AG09309 (cell line): ENCODE measurements around the gene ITSN1.
"Not testable (repeated sequence)": the region's sequence is repeated elsewhere in the genome, so short reads cannot be mapped to it uniquely, and the experiment has no call there.

ENCODE experiments used
- DNase-seq: peaks from one replicate; pipeline ENCODE4 v3.0.0-alpha.2; 2010; ENCODE audit warnings: low read depth
- H3K4me3 ChIP-seq: 2 replicates; pipeline ENCODE4 v1.5.1; 2011; ENCODE audit warnings: mild to moderate bottlenecking, low read depth, low read length, moderate library complexity; ENCODE audit not compliant: control insufficient read depth
- TF ChIP-seq, protein P1 (sequence below): IDR thresholded peaks from 2 replicates; pipeline ENCODE4 v1.5.1; 2011; ENCODE audit warnings: mild to moderate bottlenecking, low read depth, low read length, inconsistent platforms; ENCODE audit not compliant: insufficient read depth, control insufficient read depth; ENCODE audit errors: missing control alignments

The ITSN1 gene

DNA sequence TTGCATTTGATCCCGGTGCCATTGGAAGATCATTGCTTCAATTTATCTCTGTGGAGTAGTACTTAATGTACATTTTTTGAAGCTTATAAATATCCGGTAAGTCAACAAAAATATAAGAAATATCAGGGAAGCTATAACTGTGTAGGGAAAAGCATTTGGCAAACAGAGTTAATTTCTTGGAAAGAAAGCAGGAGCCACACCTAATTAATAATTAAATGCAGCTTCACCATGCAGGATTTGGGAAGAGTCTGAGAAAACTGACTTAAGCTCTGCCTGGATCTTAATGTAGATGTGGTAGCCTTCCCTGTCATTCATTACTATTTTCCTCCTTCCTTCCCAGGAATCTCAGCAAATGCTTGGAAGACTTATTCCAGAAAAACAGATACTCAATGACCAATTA is 138.8 kb downstream of the ITSN1 start:
- no peak overlapping the region for H3K4me3 ChIP-seq
- no peak for DNase-seq
- TF ChIP-seq, protein P1, sequence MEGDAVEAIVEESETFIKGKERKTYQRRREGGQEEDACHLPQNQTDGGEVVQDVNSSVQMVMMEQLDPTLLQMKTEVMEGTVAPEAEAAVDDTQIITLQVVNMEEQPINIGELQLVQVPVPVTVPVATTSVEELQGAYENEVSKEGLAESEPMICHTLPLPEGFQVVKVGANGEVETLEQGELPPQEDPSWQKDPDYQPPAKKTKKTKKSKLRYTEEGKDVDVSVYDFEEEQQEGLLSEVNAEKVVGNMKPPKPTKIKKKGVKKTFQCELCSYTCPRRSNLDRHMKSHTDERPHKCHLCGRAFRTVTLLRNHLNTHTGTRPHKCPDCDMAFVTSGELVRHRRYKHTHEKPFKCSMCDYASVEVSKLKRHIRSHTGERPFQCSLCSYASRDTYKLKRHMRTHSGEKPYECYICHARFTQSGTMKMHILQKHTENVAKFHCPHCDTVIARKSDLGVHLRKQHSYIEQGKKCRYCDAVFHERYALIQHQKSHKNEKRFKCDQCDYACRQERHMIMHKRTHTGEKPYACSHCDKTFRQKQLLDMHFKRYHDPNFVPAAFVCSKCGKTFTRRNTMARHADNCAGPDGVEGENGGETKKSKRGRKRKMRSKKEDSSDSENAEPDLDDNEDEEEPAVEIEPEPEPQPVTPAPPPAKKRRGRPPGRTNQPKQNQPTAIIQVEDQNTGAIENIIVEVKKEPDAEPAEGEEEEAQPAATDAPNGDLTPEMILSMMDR, result no peak

DNA sequence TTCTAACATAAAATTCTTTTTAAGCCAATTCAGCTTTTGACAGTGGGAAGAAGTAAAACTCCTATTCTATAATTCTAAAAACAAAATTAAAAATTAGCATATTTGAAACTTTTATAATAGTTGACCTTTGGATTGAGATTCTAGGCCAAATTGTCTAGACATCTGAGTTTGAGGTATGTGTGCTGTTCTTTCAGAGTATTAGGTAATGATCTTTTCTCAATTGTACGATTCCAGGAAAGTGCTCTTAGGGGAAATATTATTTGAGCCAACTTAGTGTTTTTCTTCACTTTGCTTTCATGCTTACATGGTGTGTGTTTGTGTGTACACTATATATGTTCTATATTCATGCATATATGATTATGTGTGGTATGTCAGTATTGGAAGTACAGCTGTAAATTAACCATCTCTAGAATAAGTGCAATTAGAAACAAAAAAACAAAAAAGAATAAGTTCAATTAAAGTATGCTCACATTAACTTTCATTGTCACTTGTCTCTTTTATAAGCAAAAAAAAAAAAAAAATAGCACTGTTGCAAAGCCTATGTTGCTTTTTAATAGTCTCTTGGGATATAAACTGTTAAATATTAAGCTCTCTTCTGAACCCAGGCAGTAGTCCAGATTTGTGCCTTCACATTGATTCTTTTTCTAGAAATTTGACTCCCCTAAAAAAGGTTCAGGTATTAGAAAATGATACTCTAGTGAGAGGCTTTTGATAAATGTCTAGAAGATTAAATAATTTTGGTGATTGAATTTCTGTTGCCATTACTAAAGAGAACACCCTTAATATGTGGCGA is 141.1 kb downstream of the ITSN1 start:
- TF ChIP-seq, protein P1, result no peak
- no peak for DNase-seq
- H3K4me3 ChIP-seq, result no peak overlapping the region

DNA sequence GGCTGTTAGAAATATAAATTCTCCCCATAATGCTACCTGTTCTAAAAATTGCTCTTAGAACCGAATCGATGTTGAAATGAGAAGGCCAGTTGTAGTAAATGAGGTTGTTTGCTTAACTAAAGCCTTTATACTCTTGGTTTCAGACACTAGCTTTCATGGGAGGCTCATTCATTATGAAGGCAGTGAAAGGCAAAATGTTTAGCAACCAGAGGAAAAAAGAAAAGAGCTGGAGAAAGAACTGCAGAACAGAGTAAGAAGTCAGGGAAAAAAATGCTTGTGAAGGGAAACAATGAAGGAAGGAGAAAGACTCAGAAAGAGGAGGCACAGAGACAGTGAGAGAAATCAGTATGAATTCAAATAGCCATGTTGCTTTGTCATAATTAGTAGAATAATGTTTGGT is 145.1 kb downstream of the ITSN1 start:
- DNase-seq, result no peak
- TF ChIP-seq, protein P1, result no peak

DNA sequence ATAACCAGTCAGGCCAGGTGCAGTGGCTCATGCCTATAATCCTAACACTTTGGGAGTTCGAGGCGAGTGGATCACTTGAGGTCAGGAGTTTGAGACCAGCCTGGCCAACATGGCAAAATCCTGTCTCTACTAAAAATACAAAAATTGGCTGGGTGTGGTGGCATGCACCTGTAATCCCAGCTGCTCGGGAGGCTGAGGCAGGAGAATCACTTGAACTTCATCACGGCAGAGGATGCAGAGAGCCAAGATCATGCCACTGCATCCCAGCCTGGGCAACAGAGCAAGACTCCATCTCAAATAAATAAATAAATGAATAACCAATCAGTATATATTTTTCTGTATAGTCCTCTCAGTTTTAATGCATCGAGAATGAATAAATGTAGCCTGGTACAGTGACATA is 146.1 kb downstream of the ITSN1 start:
- H3K4me3 ChIP-seq, DNase-seq: not testable (repeated sequence)

More for the DNA sequence above, 145.1 kb downstream of the ITSN1 start:
- H3K4me3 ChIP-seq, result no peak overlapping the region

DNA sequence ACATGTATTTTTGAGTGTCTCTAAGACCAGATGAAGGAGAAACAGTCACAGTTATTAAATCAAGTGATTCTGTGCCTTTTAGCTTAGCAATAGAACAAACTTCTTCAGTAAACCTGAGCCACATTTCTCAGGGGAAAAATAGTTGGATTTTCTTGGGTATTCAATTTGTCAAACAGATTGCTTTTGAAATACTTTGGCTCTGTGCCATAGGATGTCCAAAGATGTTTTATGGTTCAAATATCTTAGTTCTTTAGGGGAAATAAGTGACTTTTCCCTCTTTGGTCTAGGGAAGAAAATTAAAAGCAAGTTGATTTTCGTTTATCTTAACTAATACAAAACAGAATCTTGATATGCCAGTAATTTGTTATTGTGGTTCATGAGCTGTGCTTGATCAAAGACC is 147.4 kb downstream of the ITSN1 start:
- H3K4me3 ChIP-seq, result no peak overlapping the region
- TF ChIP-seq, protein P1, result no peak
- no peak for DNase-seq

DNA sequence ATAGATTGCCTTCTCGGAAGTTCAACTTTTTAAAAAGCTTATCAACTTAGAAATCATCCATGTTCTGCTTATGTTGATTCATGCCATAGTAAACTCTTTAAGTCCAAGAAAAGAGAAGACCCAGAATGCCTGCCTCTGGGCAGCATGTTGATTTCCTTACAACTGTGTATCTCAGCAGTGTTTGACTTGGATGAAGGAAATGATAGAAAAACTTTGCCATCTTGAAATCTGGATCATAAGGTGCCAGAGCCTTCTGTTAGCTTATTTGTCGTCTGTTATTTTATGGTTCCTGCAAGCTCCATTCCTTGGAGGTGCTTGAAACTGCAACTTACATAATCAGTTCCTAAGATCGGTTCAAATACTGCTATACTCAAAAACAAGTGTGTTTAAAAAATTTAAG is 148.8 kb downstream of the ITSN1 start:
- TF ChIP-seq, protein P1, result no peak
- DNase-seq, result no peak
- H3K4me3 ChIP-seq, result no peak overlapping the region

DNA sequence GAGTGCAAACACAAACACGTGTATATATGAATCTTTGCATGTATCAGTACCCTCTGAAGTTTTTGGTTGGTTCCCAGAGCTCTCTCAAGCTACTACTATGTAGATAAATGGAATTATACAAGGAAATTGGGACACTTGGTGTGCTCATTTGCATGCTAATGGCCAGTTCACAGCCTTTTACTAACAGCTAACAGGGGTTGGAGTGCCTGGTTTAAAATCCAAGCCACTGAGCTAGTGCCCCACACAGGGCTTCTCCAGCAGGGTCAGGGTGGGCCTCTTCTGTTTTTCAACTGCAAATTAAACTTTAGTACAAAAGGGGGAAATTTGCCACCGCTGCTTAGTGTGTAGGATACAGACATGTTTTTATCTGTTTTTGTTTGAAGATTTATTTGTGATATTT is 152.3 kb downstream of the ITSN1 start:
- H3K4me3 ChIP-seq, result no peak overlapping the region
- TF ChIP-seq, protein P1, result no peak
- no peak for DNase-seq
